ENCODE data around the gene SLC12A1.

- no peak for TF ChIP-seq SIN3A (IDR thresholded peaks at IDR 0.05; ENCODE audit: borderline replicate concordance, insufficient read depth, low read length)
- TF ChIP-seq FOXP2 (optimal IDR thresholded peaks at IDR 0.05; ENCODE audit: borderline replicate concordance, extremely low read depth, extremely low read length, insufficient read depth), result peak; percentile 33
Observed at GRCh38 chr15:48177766-48178647, 28.1 kb upstream of the SLC12A1 start, which contains the start of gene MYEF2.

All from PFSK-1 (cell line).